Astrocyte (in vitro differentiated cells and primary cell): Measurements from ENCODE around the gene RAB27B.

ENCODE experiments used
- CTCF ChIP-seq: IDR thresholded peaks from 2 replicates; pipeline ENCODE4 v1.5.1; 2011; ENCODE audit warnings: low read depth, mild to moderate bottlenecking, inconsistent platforms, low read length, moderate library complexity; ENCODE audit not compliant: insufficient read depth
- EZH2 ChIP-seq: IDR thresholded peaks from 2 replicates; pipeline ENCODE4 v1.6.1; 2012; ENCODE audit warnings: mild to moderate bottlenecking, low read length, inconsistent platforms; ENCODE audit not compliant: insufficient read depth

GRCh38 chr18:54909538-54909937, 81.3 kb downstream of the RAB27B start:
- no peak for TF ChIP-seq CTCF
- no peak for TF ChIP-seq EZH2
